AG04449 (cell line): Measurements from ENCODE around the gene CDYL2.

Source experiments
- CTCF ChIA-PET: fragments of 350-600 bp; formaldehyde crosslinking; extraction: SDS; loops from one replicate; lab custom pipeline; 2021; ENCODE audit warnings: antibody characterized with exemption; lab: Yijun Ruan, JAX
- POLR2A ChIA-PET: fragments of 400-600, 350-600 bp; formaldehyde crosslinking; extraction: SDS; loops from one replicate; lab custom pipeline; 2020; ENCODE audit warnings: antibody characterized with exemption, inconsistent platforms; lab: Yijun Ruan, JAX
- DNase-seq: peaks from one replicate; pipeline ENCODE4 v3.0.0-alpha.2; 2010; ENCODE audit warnings: low read depth, low spot score
- H3K4me3 ChIP-seq: 2 replicates; pipeline ENCODE4 v1.5.1; 2011; ENCODE audit warnings: low read depth, mild to moderate bottlenecking, control low read depth, low read length
- CTCF ChIP-seq: IDR thresholded peaks from one replicate; pipeline ENCODE4 v1.5.1; 2011; ENCODE audit warnings: mild to moderate bottlenecking, moderate library complexity, low read length, control low read depth, inconsistent platforms; ENCODE audit not compliant: insufficient read depth; ENCODE audit errors: missing control alignments

Gene CDYL2

GRCh38 chr16:80622007-80622406 lies 182.4 kb downstream of the CDYL2 start:
- DNase-seq = no peak
- TF ChIP-seq CTCF = no peak
- ChIA-PET POLR2A (no interaction called here), CTCF (no interaction called here)
- H3K4me3 ChIP-seq = no peak overlapping the region

GRCh38 chr16:80620736-80621605 lies 183.4 kb downstream of the CDYL2 start:
- no peak for DNase-seq
- ChIA-PET POLR2A (no interaction called here), CTCF (no interaction called here)
- no peak overlapping the region for H3K4me3 ChIP-seq
- TF ChIP-seq CTCF = no peak

GRCh38 chr16:80619824-80620223 lies 184.6 kb downstream of the CDYL2 start:
- no peak for TF ChIP-seq CTCF
- ChIA-PET CTCF (no interaction called here), POLR2A (no interaction called here)
- DNase-seq = no peak
- H3K4me3 ChIP-seq = no peak overlapping the region

- ChIA-PET POLR2A (no interaction called here), CTCF (no interaction called here)
- H3K4me3 ChIP-seq = no peak overlapping the region
- DNase-seq = no peak
- no peak for TF ChIP-seq CTCF
Measured at GRCh38 chr16:80618862-80619648, 185.3 kb downstream of the CDYL2 start.

- no peak overlapping the region for H3K4me3 ChIP-seq
- no peak for DNase-seq
- ChIA-PET CTCF (no interaction called here), POLR2A (no interaction called here)
- no peak for TF ChIP-seq CTCF
Measured at GRCh38 chr16:80616362-80616761, 188.0 kb downstream of the CDYL2 start.

GRCh38 chr16:80615735-80616134 lies 188.7 kb downstream of the CDYL2 start:
- no peak overlapping the region for H3K4me3 ChIP-seq
- no peak for DNase-seq
- TF ChIP-seq CTCF = no peak
- ChIA-PET POLR2A (no interaction called here), CTCF (interaction anchor here (1.0 to 2.2 kb wide), 2 partner anchors 15 to 90 kb away, joined by 3 to 4 read pairs; no protein-coding TSS in a partner anchor)
